IMR-90 (cell line): ENCODE results near the gene DEK. TPM values are rescaled to one million over a fixed set of nuclear protein-coding genes. Genes with fewer than 3 reads are reported as not detected.

ENCODE experiments used
- ATAC-seq: fragments of 200-7000 bp; cut with Tn5 transposase; 2 replicates; pipeline ENCODE4 v1.9.1; 2020; ENCODE audit warnings: low read depth, mild to moderate bottlenecking, moderate library complexity
- BruUV-seq: library from RNA; stranded (reverse); fragments of 400-500 nt; replicated peaks from 2 replicates; lab custom pipeline; 2021; lab: Mats Ljungman, UMichigan
- CTCF ChIA-PET: fragments of 300-600 bp; formaldehyde crosslinking; extraction: SDS; loops from one replicate; lab custom pipeline; 2021; ENCODE audit warnings: antibody characterized with exemption; lab: Yijun Ruan, JAX
- POLR2A ChIA-PET: fragments of 300-600 bp; sonication (Branson Sonifier 250); formaldehyde crosslinking; loops from one replicate; lab custom pipeline; 2022; ENCODE audit warnings: antibody characterized with exemption; ENCODE audit not compliant: unreplicated experiment; lab: Charles Lee
- DNase-seq: peaks from one replicate; pipeline ENCODE4 v3.0.0; 2013
- H2AFZ ChIP-seq: replicated peaks from 2 replicates; pipeline ENCODE3; 2013; ENCODE audit warnings: low read length, mild to moderate bottlenecking; ENCODE audit not compliant: poor library complexity
- H2AK5ac ChIP-seq: 2 replicates; pipeline ENCODE4 v1.6.1; 2013; ENCODE audit warnings: low read depth, low read length, inconsistent platforms
- H2AK9ac ChIP-seq: replicated peaks from 2 replicates; pipeline ENCODE3; 2013; ENCODE audit warnings: mild to moderate bottlenecking, low read depth, low read length, moderate library complexity; ENCODE audit not compliant: poor library complexity
- H2BK120ac ChIP-seq: 2 replicates; pipeline ENCODE4 v1.6.1; 2013; ENCODE audit warnings: low read depth, low read length, inconsistent platforms
- H2BK15ac ChIP-seq: 3 replicates; pipeline ENCODE4 v1.6.1; 2013; ENCODE audit warnings: low read depth, low read length, inconsistent platforms
- H2BK20ac ChIP-seq: 2 replicates; pipeline ENCODE4 v1.6.1; 2013; ENCODE audit warnings: low read depth, mild to moderate bottlenecking, inconsistent platforms, low read length, moderate library complexity
- H2BK5ac ChIP-seq: 2 replicates; pipeline ENCODE4 v1.6.1; 2013; ENCODE audit warnings: mild to moderate bottlenecking, low read depth, low read length, inconsistent platforms; ENCODE audit not compliant: poor library complexity, severe bottlenecking
- H3K14ac ChIP-seq: replicated peaks from 2 replicates; pipeline ENCODE4 v1.6.1; 2013; ENCODE audit warnings: low read depth, low read length, inconsistent platforms
- H3K18ac ChIP-seq: 2 replicates; pipeline ENCODE4 v1.6.1; 2013; ENCODE audit warnings: low read depth, low read length, control low read depth
- H3K23ac ChIP-seq: 2 replicates; pipeline ENCODE4 v1.6.1; 2013; ENCODE audit warnings: low read depth, low read length, inconsistent platforms
- H3K27ac ChIP-seq: 2 replicates; pipeline ENCODE4 v1.5.1; 2013; ENCODE audit warnings: mild to moderate bottlenecking, control low read depth, low read length; ENCODE audit not compliant: insufficient read depth
- H3K27me3 ChIP-seq: 2 replicates; pipeline ENCODE4 v1.6.1; 2013; ENCODE audit warnings: low read length; ENCODE audit not compliant: control insufficient read depth, insufficient read depth
- H3K36me3 ChIP-seq: 2 replicates; pipeline ENCODE4 v1.6.1; 2013; ENCODE audit warnings: low read length, mixed read lengths; ENCODE audit not compliant: control insufficient read depth, insufficient read depth
- H3K4ac ChIP-seq: 2 replicates; pipeline ENCODE4 v1.6.1; 2013; ENCODE audit warnings: low read depth, low read length, inconsistent platforms
- H3K4me1 ChIP-seq: 2 replicates; pipeline ENCODE4 v1.6.1; 2013; ENCODE audit warnings: low read length, mixed read lengths; ENCODE audit not compliant: control insufficient read depth, insufficient read depth
- H3K4me2 ChIP-seq: 2 replicates; pipeline ENCODE4 v1.6.1; 2013; ENCODE audit warnings: low read depth, mild to moderate bottlenecking, control low read depth, low read length, moderate library complexity
- H3K4me3 ChIP-seq: 2 replicates; pipeline ENCODE4 v1.5.1; 2013; ENCODE audit warnings: low read depth, mild to moderate bottlenecking, control low read depth, low read length, moderate library complexity; ENCODE audit not compliant: insufficient read depth
- H3K56ac ChIP-seq: 2 replicates; pipeline ENCODE4 v1.6.1; 2013; ENCODE audit warnings: low read length, inconsistent platforms; ENCODE audit not compliant: insufficient read depth; ENCODE audit errors: extremely low read depth
- H3K79me1 ChIP-seq, 2 experiments: 2 replicates each; pipeline ENCODE4 v1.6.1; 2013; ENCODE audit warnings: low read length in 2 of 2, inconsistent platforms in 1 of 2, low read depth in 1 of 2
- H3K9ac ChIP-seq: 2 replicates; pipeline ENCODE4 v1.6.1; 2013; ENCODE audit warnings: low read depth, low read length, control low read depth
- H3K9me1 ChIP-seq: 2 replicates; pipeline ENCODE4 v1.6.1; 2013; ENCODE audit warnings: low read length, inconsistent platforms; ENCODE audit not compliant: insufficient read depth
- H3K9me3 ChIP-seq: 2 replicates; pipeline ENCODE4 v1.6.1; 2013; ENCODE audit warnings: low read length; ENCODE audit not compliant: control insufficient read depth, insufficient read depth
- H4K20me1 ChIP-seq: 2 replicates; pipeline ENCODE4 v1.6.1; 2013; ENCODE audit warnings: low read length, inconsistent platforms; ENCODE audit not compliant: insufficient read depth
- H4K5ac ChIP-seq: 2 replicates; pipeline ENCODE4 v1.6.1; 2013; ENCODE audit warnings: mild to moderate bottlenecking, low read depth, low read length, control low read depth
- H4K8ac ChIP-seq, 2 experiments: 2 replicates each; pipeline ENCODE4 v1.6.1; 2013; ENCODE audit warnings: low read depth in 2 of 2, low read length in 2 of 2, control low read depth in 1 of 2, inconsistent platforms in 1 of 2
- H4K91ac ChIP-seq: 2 replicates; pipeline ENCODE4 v1.6.1; 2013; ENCODE audit warnings: low read depth, low read length, inconsistent platforms; ENCODE audit not compliant: insufficient read depth
- CHD1 ChIP-seq: IDR thresholded peaks from 2 replicates; pipeline ENCODE4 v1.6.1; 2012; ENCODE audit warnings: low read depth, low read length, improper control_type of control experiment
- CTCF ChIP-seq: conservative IDR thresholded peaks from 2 replicates; pipeline ENCODE4 v1.5.1; 2012; ENCODE audit warnings: mild to moderate bottlenecking, low read depth, low read length, improper control_type of control experiment
- ELK1 ChIP-seq: fragments of 150-350 bp; IDR thresholded peaks from 2 replicates; pipeline ENCODE4 v1.6.1; 2016; ENCODE audit warnings: low read depth, mild to moderate bottlenecking, low read length, moderate library complexity, borderline replicate concordance
- FOS ChIP-seq: fragments of 150-350 bp; IDR thresholded peaks from 2 replicates; pipeline ENCODE4 v1.6.1; 2016; ENCODE audit warnings: low read depth, low read length
- MAFK ChIP-seq: IDR thresholded peaks from 2 replicates; pipeline ENCODE4 v1.6.1; 2012; ENCODE audit warnings: low read depth, low read length, improper control_type of control experiment
- MAZ ChIP-seq: IDR thresholded peaks from 2 replicates; pipeline ENCODE4 v1.6.1; 2012; ENCODE audit warnings: low read depth, mild to moderate bottlenecking, low read length, improper control_type of control experiment, moderate library complexity, borderline replicate concordance
- NFE2L2 ChIP-seq: fragments of 150-350 bp; IDR thresholded peaks from 2 replicates; pipeline ENCODE4 v1.6.1; 2016; ENCODE audit warnings: low read depth, mild to moderate bottlenecking, low read length
- POLR2A ChIP-seq: IDR thresholded peaks from 2 replicates; pipeline ENCODE4 v1.6.1; 2012; ENCODE audit warnings: mild to moderate bottlenecking, low read depth, low read length
- RCOR1 ChIP-seq: IDR thresholded peaks from 2 replicates; pipeline ENCODE4 v1.6.1; 2012; ENCODE audit warnings: mild to moderate bottlenecking, low read length, improper control_type of control experiment; ENCODE audit not compliant: insufficient replicate concordance
- RFX5 ChIP-seq: IDR thresholded peaks from 2 replicates; pipeline ENCODE4 v1.8.0; 2012; ENCODE audit warnings: low read depth, mild to moderate bottlenecking, low read length, moderate library complexity
- SMC3 ChIP-seq: fragments of 150-350 bp; IDR thresholded peaks from 2 replicates; pipeline ENCODE4 v1.6.1; 2016; ENCODE audit warnings: low read depth, mild to moderate bottlenecking, antibody characterized with exemption, low read length, moderate library complexity
- WGBS, 2 experiments: methylation state at CpG; one replicate each; pipeline versions ENCODE4 v1.1.5 to v1.1.7; 2013; ENCODE audit warnings: missing lambda C conversion rate in 2 of 2; ENCODE audit not compliant: insufficient read length in 1 of 2; ENCODE audit errors: extremely low coverage in 2 of 2; 5-methylcytosine and 5-hydroxymethylcytosine counted together
- dilution Hi-C: fragments of 300-500 bp; cut with HindIII; formaldehyde crosslinking; loops from one replicate; pipeline ENCODE4 v1.14.3; 2018; ENCODE audit warnings: low sequenced_read_pairs; ENCODE audit not compliant: unreplicated experiment
- in situ Hi-C: fragments of 300-500 bp; cut with MboI; formaldehyde crosslinking; loops from 3 replicates; pipeline ENCODE4 v1.14.3; 2019; ENCODE audit warnings: low sequenced_read_pairs, inconsistent platforms, mixed read lengths
- intact Hi-C: fragments of 100-400 bp; cut with micrococcal nuclease; formaldehyde crosslinking; loops from 2 replicates; pipeline ENCODE4 v1.10.0; 2022
- polyA plus RNA-seq, 3 experiments: library from polyadenylated mRNA; depleted of rRNA; stranded (reverse); fragments of >200 nt; gene quantifications; 2 replicates each; pipeline ENCODE4 v1.2.3, GENCODE V29; 2012; ENCODE audit warnings: low replicate concordance in 1 of 3
- total RNA-seq: library from RNA; depleted of rRNA; stranded (reverse); fragments of >200 nt; gene quantifications from 2 replicates; pipeline ENCODE4 v1.2.3, GENCODE V29; 2012

The DEK gene
- total and polyA plus RNA-seq, 2 of the 4 experiments (the other 2 are of a cell fraction): 33.5 to 37.1 TPM

- no peak overlapping the region for H3K9ac ChIP-seq
- CTCF ChIA-PET: no interaction called here
- no peaks in the 10 kb centered on the region; the same call in 1 of the 2 replicates for H4K20me1 ChIP-seq
- no peak overlapping the region for H2BK120ac ChIP-seq
- H2BK20ac ChIP-seq: no peak overlapping the region
- ATAC-seq (no peak), DNase-seq (no peak)
- intact Hi-C loops (loop anchor here (10.0 kb wide), 1 partner anchor 394 kb away; no protein-coding TSS in a partner anchor), in situ Hi-C loops (no loop called here), dilution Hi-C loops (no loop called here)
- no peak overlapping the region for H3K4me2 ChIP-seq
- no CpG with 5 or more reads among the region's 2 CpGs for WGBS, 2 experiments
- H3K79me1 ChIP-seq: peaks cover 22 to 44% of the 10 kb centered on the region in 2 experiments
- H2BK5ac ChIP-seq: no peak overlapping the region
- no peaks in the 10 kb centered on the region for H3K4me1 ChIP-seq
- 0 out of 2 replicates have a peak, but pooled peaks cover 3% of the 10 kb centered on the region for H3K9me1 ChIP-seq
- peaks cover 27% of the 10 kb centered on the region for H3K36me3 ChIP-seq
- H3K56ac ChIP-seq: no peak overlapping the region
- BruUV-seq: no TSS peak
- H3K27me3 ChIP-seq: no peaks in the 10 kb centered on the region
- H3K4ac ChIP-seq: no peak overlapping the region
- no peak overlapping the region for H2AK5ac ChIP-seq
- H3K4me3 ChIP-seq: no peak overlapping the region
- no peaks in the 10 kb centered on the region for H3K9me3 ChIP-seq
- no peak overlapping the region for H4K8ac ChIP-seq
- H2BK15ac ChIP-seq: no peak overlapping the region
- POLR2A ChIA-PET: no interaction called here
- H2AK9ac ChIP-seq: no peak overlapping the region
- H3K23ac ChIP-seq: no peak overlapping the region
- no peak overlapping the region for H4K5ac ChIP-seq
- no peak overlapping the region for H2AFZ ChIP-seq
- no peak overlapping the region for H3K27ac ChIP-seq
- no peak overlapping the region for H3K18ac ChIP-seq
- H4K91ac ChIP-seq: no peak overlapping the region
- no peak overlapping the region for H3K14ac ChIP-seq
- TF ChIP-seq SMC3 (no peak), RCOR1 (no peak), MAFK (no peak), NFE2L2 (no peak), CTCF (no peak), MAZ (no peak), POLR2A (no peak), RFX5 (no peak), CHD1 (no peak), FOS (no peak), ELK1 (no peak)
Measured at GRCh38 chr6:18248698-18249097, 15.6 kb downstream of the DEK start.
